GM12864 (cell line): ENCODE measurements around the gene MFGE8.

Experiments
- DNase-seq: peaks from one replicate; pipeline ENCODE4 v3.0.0-alpha.2; 2011; ENCODE audit warnings: low read depth
- H3K4me3 ChIP-seq: 2 replicates; pipeline ENCODE4 v1.5.1; 2011; ENCODE audit warnings: mild to moderate bottlenecking, low read depth, low read length, control low read depth
- TF ChIP-seq, protein P1 (sequence below): IDR thresholded peaks from 2 replicates; pipeline ENCODE4 v1.5.1; 2011; ENCODE audit warnings: low read depth, mild to moderate bottlenecking, moderate library complexity, low read length, control low read depth, inconsistent platforms; ENCODE audit errors: missing control alignments

Gene MFGE8

GRCh38 chr15:88890495-88890894, 22.7 kb downstream of the MFGE8 start:
- TF ChIP-seq, protein P1, sequence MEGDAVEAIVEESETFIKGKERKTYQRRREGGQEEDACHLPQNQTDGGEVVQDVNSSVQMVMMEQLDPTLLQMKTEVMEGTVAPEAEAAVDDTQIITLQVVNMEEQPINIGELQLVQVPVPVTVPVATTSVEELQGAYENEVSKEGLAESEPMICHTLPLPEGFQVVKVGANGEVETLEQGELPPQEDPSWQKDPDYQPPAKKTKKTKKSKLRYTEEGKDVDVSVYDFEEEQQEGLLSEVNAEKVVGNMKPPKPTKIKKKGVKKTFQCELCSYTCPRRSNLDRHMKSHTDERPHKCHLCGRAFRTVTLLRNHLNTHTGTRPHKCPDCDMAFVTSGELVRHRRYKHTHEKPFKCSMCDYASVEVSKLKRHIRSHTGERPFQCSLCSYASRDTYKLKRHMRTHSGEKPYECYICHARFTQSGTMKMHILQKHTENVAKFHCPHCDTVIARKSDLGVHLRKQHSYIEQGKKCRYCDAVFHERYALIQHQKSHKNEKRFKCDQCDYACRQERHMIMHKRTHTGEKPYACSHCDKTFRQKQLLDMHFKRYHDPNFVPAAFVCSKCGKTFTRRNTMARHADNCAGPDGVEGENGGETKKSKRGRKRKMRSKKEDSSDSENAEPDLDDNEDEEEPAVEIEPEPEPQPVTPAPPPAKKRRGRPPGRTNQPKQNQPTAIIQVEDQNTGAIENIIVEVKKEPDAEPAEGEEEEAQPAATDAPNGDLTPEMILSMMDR, result no peak
- no peak overlapping the region for H3K4me3 ChIP-seq
- no peak for DNase-seq

- H3K4me3 ChIP-seq, result no peak overlapping the region
- no peak for DNase-seq
- TF ChIP-seq, protein P1, result no peak
Measured at GRCh38 chr15:88888719-88889118, 24.5 kb downstream of the MFGE8 start.

DNA sequence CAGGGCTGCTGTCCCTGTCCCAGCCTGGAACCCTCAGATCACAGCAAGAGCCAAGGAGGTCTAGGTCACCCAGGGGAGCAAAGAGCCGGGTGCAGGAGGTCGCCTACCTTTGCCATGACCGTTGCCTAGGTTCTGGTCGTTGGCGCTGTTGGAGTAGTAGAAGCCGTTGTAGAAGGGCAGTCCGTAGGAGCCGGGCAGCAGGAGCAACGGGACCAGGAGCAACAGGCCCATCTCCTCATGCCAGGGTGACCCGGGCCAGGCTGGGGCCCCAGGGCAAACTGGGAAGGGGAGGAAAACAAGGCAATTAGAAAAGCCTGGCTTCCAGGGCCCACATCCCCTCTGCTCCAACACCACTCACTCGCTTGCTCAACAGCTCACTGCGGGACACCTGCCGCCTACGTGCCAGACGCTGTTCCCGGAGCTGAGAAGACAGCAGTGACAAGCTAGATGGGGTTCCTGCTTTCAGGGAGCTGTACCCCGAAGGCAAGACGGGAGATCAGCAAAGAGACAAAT, 26.1 kb downstream of the MFGE8 start:
- TF ChIP-seq, protein P1, result no peak
- DNase-seq, result no peak
- H3K4me3 ChIP-seq, result no peak overlapping the region

GRCh38 chr15:88882785-88883184, 30.4 kb downstream of the MFGE8 start:
- TF ChIP-seq, protein P1, result no peak
- no peak for DNase-seq
- no peak overlapping the region for H3K4me3 ChIP-seq

DNA sequence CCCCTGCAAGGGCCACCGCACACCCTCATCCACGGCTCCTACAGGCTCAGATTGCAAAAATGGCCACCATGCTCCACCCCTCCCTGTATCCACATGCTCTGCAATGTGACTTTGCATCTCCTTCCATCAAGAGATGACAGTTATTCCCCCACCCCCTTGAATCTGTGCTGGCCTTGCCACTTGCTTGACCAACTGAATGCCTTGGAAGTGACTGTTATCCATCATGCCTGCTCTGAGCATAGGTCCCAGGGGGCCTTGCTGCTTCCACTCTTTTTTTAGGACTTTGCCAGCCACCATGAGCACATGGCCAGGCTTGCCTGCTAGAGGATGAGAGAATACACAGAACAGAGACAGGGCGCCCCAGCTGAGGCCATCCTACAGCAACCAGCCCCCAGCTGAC, 31.4 kb downstream of the MFGE8 start:
- no peak for DNase-seq
- TF ChIP-seq, protein P1, result no peak
- H3K4me3 ChIP-seq, result no peak overlapping the region

GRCh38 chr15:88880944-88881740, 32.0 kb downstream of the MFGE8 start:
- no peak overlapping the region for H3K4me3 ChIP-seq
- TF ChIP-seq, protein P1, result no peak
- DNase-seq, result no peak
